Testis (tissue), 2 donors: ENCODE measurements around the gene GREB1L.

Experiments
- CTCF ChIP-seq, 3 experiments: fragments of 450-650 bp in 2 of 3; fragments of 200-600 bp in 1 of 3; sonication (generic) in 1 of 3; IDR thresholded peaks; one replicate each; pipeline ENCODE4 v1.5.1; 2016 to 2019; ENCODE audit warnings: antibody characterized with exemption in 3 of 3, mild to moderate bottlenecking in 2 of 3, moderate library complexity in 1 of 3
- POLR2A ChIP-seq: fragments of 450-650 bp; IDR thresholded peaks from one replicate; pipeline ENCODE4 v1.6.1; 2017; ENCODE audit warnings: antibody characterized with exemption, mild to moderate bottlenecking, moderate library complexity

- TF ChIP-seq CTCF (IDR thresholded peaks at IDR 0.05) (no peak), POLR2A (no peak)
Observed at GRCh38 chr18:21408681-21409080, 166.6 kb downstream of the GREB1L start.
